GM12878 (cell line): ENCODE measurements around the gene COL1A1. TPM values are rescaled to one million over a fixed set of nuclear protein-coding genes. Genes with fewer than 3 reads are reported as not detected.
A peak's percentile ranks its signal among the peaks of the same experiment; 100 is the strongest.

ENCODE experiments used
- ATAC-seq: fragments of 200-7000 bp; cut with Tn5 transposase; 3 replicates; pipeline ENCODE4 v1.9.1; 2020; ENCODE audit warnings: mild to moderate bottlenecking, moderate library complexity
- BruUV-seq: library from RNA; stranded (reverse); fragments of 400-500 nt; replicated peaks from 2 replicates; lab custom pipeline; 2021; lab: Mats Ljungman, UMichigan
- CTCF ChIA-PET: fragments of 300-600 bp; sonication (Branson Sonifier 250); formaldehyde crosslinking; extraction: SDS; loops from one replicate; lab custom pipeline; 2021; ENCODE audit warnings: inconsistent platforms; lab: Yijun Ruan, JAX
- POLR2A ChIA-PET: fragments of 350-600 bp; formaldehyde crosslinking; extraction: SDS; loops from one replicate; lab custom pipeline; 2021; ENCODE audit warnings: inconsistent platforms; lab: Charles Lee
- RAD21 ChIA-PET: fragments of 300-600 bp; sonication (Branson Sonifier 250); formaldehyde crosslinking; loops from one replicate; lab custom pipeline; 2023; ENCODE audit warnings: antibody characterized with exemption; ENCODE audit not compliant: unreplicated experiment; lab: Charles Lee
- SMC1A ChIA-PET: fragments of 300-600 bp; sonication (Branson Sonifier 250); formaldehyde crosslinking; loops from one replicate; lab custom pipeline; 2023; ENCODE audit not compliant: unreplicated experiment, uncharacterized antibody; lab: Charles Lee
- DNase-seq: peaks from one replicate; pipeline ENCODE4 v3.0.0-alpha.2; 2011; ENCODE audit warnings: low read depth, low spot score
- FAIRE-seq: peaks from 3 replicates; lab custom pipeline; 2011; peaks lifted over from hg19 to GRCh38; lab: Jason Lieb, UNC
- H2AFZ ChIP-seq: 2 replicates; pipeline ENCODE4 v1.6.0; 2011; ENCODE audit warnings: low read depth, low read length, control low read depth; ENCODE audit not compliant: control insufficient read depth
- H3K27ac ChIP-seq: 2 replicates; pipeline ENCODE4 v1.5.1; 2011; ENCODE audit warnings: control low read depth; ENCODE audit not compliant: control insufficient read depth, insufficient read depth
- H3K27me3 ChIP-seq, 2 experiments: replicated peaks in 1 of 2; 2 replicates each; pipeline versions ENCODE4 v1.6.0 to v1.6.1; 2011; ENCODE audit warnings: low read length in 1 of 2; ENCODE audit not compliant: control insufficient read depth in 2 of 2, insufficient read depth in 2 of 2
- H3K36me3 ChIP-seq, 2 experiments: 2 replicates each; pipeline ENCODE4 v1.5.1; 2011; ENCODE audit warnings: low read length in 1 of 2; ENCODE audit not compliant: control insufficient read depth in 2 of 2, insufficient read depth in 2 of 2
- H3K4me1 ChIP-seq: 2 replicates; pipeline ENCODE4 v1.6.1; 2011; ENCODE audit warnings: mild to moderate bottlenecking, low read length, moderate library complexity, mixed read lengths; ENCODE audit not compliant: control insufficient read depth, insufficient read depth
- H3K4me2 ChIP-seq: 2 replicates; pipeline ENCODE4 v1.6.0; 2011; ENCODE audit warnings: control low read depth; ENCODE audit not compliant: control insufficient read depth, insufficient read depth
- H3K4me3 ChIP-seq: fragments of 200-600 bp; sonication (generic); 2 replicates; pipeline ENCODE4 v1.5.1; 2016
- H3K79me2 ChIP-seq: 2 replicates; pipeline ENCODE4 v1.6.0; 2011; ENCODE audit warnings: low read length; ENCODE audit not compliant: control insufficient read depth, insufficient read depth
- H3K9ac ChIP-seq: 2 replicates; pipeline ENCODE4 v1.8.0; 2011; ENCODE audit warnings: low read length, control low read depth, mixed read lengths; ENCODE audit not compliant: control insufficient read depth, insufficient read depth
- H3K9me3 ChIP-seq: replicated peaks from 3 replicates; pipeline ENCODE4 v1.5.1; 2011; ENCODE audit warnings: mild to moderate bottlenecking, low read length; ENCODE audit not compliant: control insufficient read depth, insufficient read depth
- H4K20me1 ChIP-seq: 2 replicates; pipeline ENCODE4 v1.6.0; 2011; ENCODE audit not compliant: control insufficient read depth, insufficient read depth
- BCLAF1 ChIP-seq: fragments of 450-650 bp; IDR thresholded peaks from 2 replicates; pipeline ENCODE4 v1.6.1; 2017; ENCODE audit warnings: antibody characterized with exemption, mild to moderate bottlenecking, moderate library complexity
- CTCF ChIP-seq, 3 experiments: IDR thresholded peaks in 2 of 3; conservative IDR thresholded peaks in 1 of 3; 2 replicates each; pipeline ENCODE4 v1.5.1; 2011; ENCODE audit warnings: low read depth in 3 of 3, low read length in 3 of 3, mild to moderate bottlenecking in 3 of 3, control low read depth in 2 of 3, moderate library complexity in 2 of 3, inconsistent platforms in 1 of 3, mixed read lengths in 1 of 3; ENCODE audit not compliant: control insufficient read depth in 2 of 3, insufficient read depth in 1 of 3; ENCODE audit errors: extremely low read depth in 1 of 3
- EGR1 ChIP-seq, 2 experiments: IDR thresholded peaks; 1 replicate in 1 of 2; 2 replicates in 1 of 2; pipeline ENCODE4 v1.6.1; 2011 to 2012; ENCODE audit warnings: low read depth in 2 of 2, low read length in 2 of 2, borderline replicate concordance in 1 of 2, mild to moderate bottlenecking in 1 of 2, moderate library complexity in 1 of 2
- HDAC2 ChIP-seq: fragments of 200-600 bp; sonication (generic); IDR thresholded peaks from 2 replicates; pipeline ENCODE4 v1.6.1; 2017
- IKZF2 ChIP-seq, 2 experiments: fragments of 450-650 bp; IDR thresholded peaks; 2 replicates each; pipeline ENCODE4 v1.6.1; 2017; ENCODE audit warnings: mild to moderate bottlenecking in 2 of 2, moderate library complexity in 2 of 2
- NFYB ChIP-seq: IDR thresholded peaks from 2 replicates; pipeline ENCODE4 v1.6.1; 2011; ENCODE audit warnings: low read depth, mild to moderate bottlenecking, low read length, improper control_type of control experiment, moderate library complexity; ENCODE audit not compliant: insufficient read depth
- NR2F1 ChIP-seq: fragments of 450-650 bp; conservative IDR thresholded peaks from 2 replicates; pipeline ENCODE4 v1.6.1; 2017; ENCODE audit warnings: mild to moderate bottlenecking
- PAX5 ChIP-seq: IDR thresholded peaks from 2 replicates; pipeline ENCODE4 v1.6.1; 2011; ENCODE audit warnings: low read depth, low read length, borderline replicate concordance
- RAD21 ChIP-seq: IDR thresholded peaks from 2 replicates; pipeline ENCODE4 v1.6.1; 2011; ENCODE audit warnings: mild to moderate bottlenecking, low read depth, low read length, moderate library complexity; ENCODE audit not compliant: insufficient read depth
- SUZ12 ChIP-seq: fragments of 200-600 bp; sonication (generic); IDR thresholded peaks from one replicate; pipeline ENCODE4 v1.6.1; 2018; ENCODE audit warnings: antibody characterized with exemption, mild to moderate bottlenecking; ENCODE audit not compliant: unreplicated experiment
- ZBTB33 ChIP-seq: fragments of 450-650 bp; IDR thresholded peaks from 2 replicates; pipeline ENCODE4 v1.6.1; 2017; ENCODE audit warnings: mild to moderate bottlenecking
- ZNF24 ChIP-seq: fragments of 450-650 bp; IDR thresholded peaks from 2 replicates; pipeline ENCODE4 v1.6.1; 2017; ENCODE audit warnings: antibody characterized with exemption, mild to moderate bottlenecking
- WGBS: methylation state at CpG from one replicate; pipeline ENCODE4 v1.1.6; 2016; ENCODE audit warnings: low lambda C conversion rate; ENCODE audit not compliant: insufficient replicate concordance, insufficient coverage; ENCODE audit errors: missing lambda C conversion rate; 5-methylcytosine and 5-hydroxymethylcytosine counted together
- in situ Hi-C: fragments of 300-500 bp; cut with MboI; formaldehyde crosslinking; loops from 9 replicates; pipeline ENCODE4 v1.14.3; 2018; ENCODE audit warnings: mixed read lengths
- intact Hi-C: fragments of 100-400 bp; cut with micrococcal nuclease; formaldehyde crosslinking; loops from one replicate; pipeline ENCODE4 v1.14.2; 2022; ENCODE audit not compliant: unreplicated experiment
- polyA plus RNA-seq, 11 experiments: library from polyadenylated mRNA; depleted of rRNA in 4 of 11; unstranded in 6 of 11; stranded (reverse) in 5 of 11; fragments of >200 nt; fragmentation: Nextera tagmentation in 4 of 11; fragmentation: Illumina TruSeq in 1 of 11; extraction: Ambion mirVana in 4 of 11; extraction: Trizol in 1 of 11; gene quantifications; 1 replicate in 1 of 11; 2 replicates in 10 of 11; pipeline versions ENCODE4 v1.2.1 to v1.2.3, GENCODE V29; 2011 to 2016; ENCODE audit warnings: inconsistent platforms in 2 of 11, missing spikeins in 2 of 11, low read depth in 1 of 11
- total RNA-seq, 4 experiments: library from RNA; depleted of rRNA in 3 of 4; stranded (reverse); fragments of >200 nt in 3 of 4; fragmentation: Illumina TruSeq in 1 of 4; extraction: Trizol in 1 of 4; gene quantifications; 2 replicates each; pipeline versions ENCODE4 v1.2.1 to v1.2.3, GENCODE V29; 2013 to 2021

Gene COL1A1
- total and polyA plus RNA-seq, 10 of the 15 experiments (the other 5 are each of a cell fraction or from before 2014, with no cell fraction given): 0.18 to 7.7 (median 2.3) TPM

DNA sequence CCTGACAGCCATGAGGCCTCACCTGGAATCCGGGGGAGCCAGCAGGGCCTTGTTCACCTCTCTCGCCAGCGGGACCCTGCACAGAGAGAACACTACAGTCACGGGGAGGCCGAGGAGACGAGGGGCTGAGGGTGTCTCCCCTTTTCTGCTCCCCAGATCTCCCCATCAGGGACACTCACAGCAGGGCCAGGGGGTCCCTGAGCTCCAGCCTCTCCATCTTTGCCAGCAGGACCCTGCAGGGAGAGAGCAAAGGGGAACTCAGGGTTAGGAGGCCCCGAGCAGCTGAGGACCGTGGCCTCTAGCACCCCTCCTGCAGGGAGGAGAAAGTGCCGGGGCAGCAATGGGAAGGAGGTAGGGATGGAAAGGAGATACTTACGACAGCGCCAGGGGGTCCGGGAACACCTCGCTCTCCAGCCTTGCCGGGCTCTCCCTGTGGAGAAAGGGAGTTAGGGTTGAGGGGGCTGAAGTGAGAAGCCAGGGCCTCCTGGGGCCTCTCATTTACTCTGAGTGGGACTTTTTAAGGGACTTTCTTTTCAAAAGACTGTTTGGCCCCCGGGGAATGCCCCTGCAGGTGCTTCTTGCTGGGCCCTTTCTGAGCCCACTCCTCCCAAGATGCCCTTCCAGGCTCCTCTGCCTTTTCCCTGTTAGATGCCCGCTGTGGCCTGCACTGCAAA lies 8.7 kb downstream of the COL1A1 start (continued):
- TF ChIP-seq CTCF (IDR thresholded peaks at IDR 0.05 in 2 of 3, conservative IDR thresholded peaks at IDR 0.05 in 1 of 3; ENCODE audit: control insufficient read depth in 2 of 3, extremely low read depth in 1 of 3, insufficient read depth in 1 of 3, low read depth in 3 of 3, low read length in 3 of 3): no peak

- Histone ChIP-seq H2AFZ (no peak overlapping the region), H3K9ac (peak overlapping the region; percentile 56), H3K27me3 (no peaks in the 10 kb centered on the region), H3K4me1 (peaks cover 18% of the 10 kb centered on the region), H4K20me1 (no peaks in the 10 kb centered on the region), H3K36me3 (no peaks in the 10 kb centered on the region; a peak in 1 of 4 replicates), H3K27ac (0 out of 2 replicates have a peak overlapping the region, but pooled peaks have one; percentile 18), H3K9me3 (no peaks in the 10 kb centered on the region), H3K4me2 (peak overlapping the region; percentile 74), H3K79me2 (no peaks in the 10 kb centered on the region; the same call in 1 of the 2 replicates), H3K4me3 (peak overlapping the region; percentile 64; the same call in 1 of the 2 replicates)
- ATAC-seq (no peak), DNase-seq (no peak), FAIRE-seq (no peak)
- in situ Hi-C loops: loop anchor here (10.0 kb wide), 1 partner anchor 103 kb away; no protein-coding TSS in a partner anchor
- ChIA-PET CTCF (interaction anchor here (1.0 to 10.1 kb wide), 2 partner anchors 21 to 97 kb away, joined by 3 to 514 read pairs; partner anchors contain the start of genes PDK2 and SGCA), POLR2A (interaction anchor here (1.0 to 1.8 kb wide), 3 partner anchors 10 to 23 kb away, joined by 3 to 7 read pairs (median 4); no protein-coding TSS in a partner anchor), RAD21 (interaction anchor here (8.8 kb wide), 1 partner anchor 22 kb away, joined by 176 read pairs; no protein-coding TSS in a partner anchor), SMC1A (interaction anchor here (1.6 kb wide), 1 partner anchor 22 kb away, joined by 11 read pairs; no protein-coding TSS in a partner anchor)
- BruUV-seq: no TSS peak
- intact Hi-C loops: no loop called here
- WGBS: 61% methylated on average over 4 of the region's 4 CpGs
- TF ChIP-seq ZNF24 (no peak), NR2F1 (no peak), SUZ12 (no peak), NFYB (no peak), RAD21 (no peak), EGR1 (IDR thresholded peaks at IDR 0.05; ENCODE audit: borderline replicate concordance in 1 of 2, low read depth in 2 of 2, low read length in 2 of 2) (no peak), HDAC2 (no peak), IKZF2 (IDR thresholded peaks at IDR 0.05) (no peak), BCLAF1 (no peak), PAX5 (no peak), ZBTB33 (no peak)
These were observed 9.2 kb downstream of the COL1A1 start for GRCh38 chr17:50192144-50192617.
